ENCODE data around the gene ANKRD6. TPM values are rescaled to one million over a fixed set of nuclear protein-coding genes. Genes with fewer than 3 reads are reported as not detected.
A peak's percentile ranks its signal among the peaks of the same experiment; 100 is the strongest.

The ANKRD6 gene
- total RNA-seq, 1 donor from 2014 or later: 13.3 TPM

DNA sequence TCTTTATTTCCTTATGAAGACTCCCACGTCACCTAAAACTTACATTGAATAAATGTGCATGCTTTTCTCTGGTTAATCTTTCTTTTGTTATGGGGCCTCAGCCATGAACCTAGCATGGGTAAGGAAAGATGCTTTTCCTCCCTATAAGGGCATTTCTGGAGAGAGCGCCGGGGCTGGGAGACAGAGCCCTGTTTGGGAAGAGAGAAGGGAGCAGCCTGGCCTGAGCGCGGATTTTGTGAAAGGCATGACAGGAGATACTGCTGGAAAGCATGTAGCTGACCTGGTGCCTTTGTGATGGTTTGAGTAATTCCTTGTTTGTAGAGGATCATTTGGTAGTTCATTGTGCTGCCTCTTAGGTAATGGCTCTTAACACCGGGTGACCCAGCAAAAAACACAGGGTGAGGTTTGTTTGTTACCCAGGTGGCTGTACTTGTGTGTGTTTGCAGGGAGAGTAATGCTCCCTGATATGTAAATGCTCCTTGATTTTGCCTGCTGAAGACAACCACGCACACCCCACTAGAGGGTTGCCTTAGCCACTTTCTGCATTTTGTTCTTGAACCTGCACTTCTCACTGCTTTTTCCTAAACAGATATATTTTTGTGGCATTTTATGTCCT, 59.2 kb downstream of the ANKRD6 start:
- no peaks in the 10 kb centered on the region for H3K27me3 ChIP-seq
- no peak for TF ChIP-seq POLR2A (IDR thresholded peaks at IDR 0.05)
- TF ChIP-seq, protein P1, sequence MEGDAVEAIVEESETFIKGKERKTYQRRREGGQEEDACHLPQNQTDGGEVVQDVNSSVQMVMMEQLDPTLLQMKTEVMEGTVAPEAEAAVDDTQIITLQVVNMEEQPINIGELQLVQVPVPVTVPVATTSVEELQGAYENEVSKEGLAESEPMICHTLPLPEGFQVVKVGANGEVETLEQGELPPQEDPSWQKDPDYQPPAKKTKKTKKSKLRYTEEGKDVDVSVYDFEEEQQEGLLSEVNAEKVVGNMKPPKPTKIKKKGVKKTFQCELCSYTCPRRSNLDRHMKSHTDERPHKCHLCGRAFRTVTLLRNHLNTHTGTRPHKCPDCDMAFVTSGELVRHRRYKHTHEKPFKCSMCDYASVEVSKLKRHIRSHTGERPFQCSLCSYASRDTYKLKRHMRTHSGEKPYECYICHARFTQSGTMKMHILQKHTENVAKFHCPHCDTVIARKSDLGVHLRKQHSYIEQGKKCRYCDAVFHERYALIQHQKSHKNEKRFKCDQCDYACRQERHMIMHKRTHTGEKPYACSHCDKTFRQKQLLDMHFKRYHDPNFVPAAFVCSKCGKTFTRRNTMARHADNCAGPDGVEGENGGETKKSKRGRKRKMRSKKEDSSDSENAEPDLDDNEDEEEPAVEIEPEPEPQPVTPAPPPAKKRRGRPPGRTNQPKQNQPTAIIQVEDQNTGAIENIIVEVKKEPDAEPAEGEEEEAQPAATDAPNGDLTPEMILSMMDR (IDR thresholded peaks at IDR 0.05): no peak
- TF ChIP-seq POLR2AphosphoS5 (IDR thresholded peaks at IDR 0.05; ENCODE audit: insufficient read depth in 1 of 2, low read depth in 1 of 2): no peak
- DNase-seq (ENCODE audit: extremely low spot score in 2 of 2): no peak
- no peaks in the 10 kb centered on the region for H3K9me3 ChIP-seq
- no peak overlapping the region for H3K4me3 ChIP-seq
- no peak overlapping the region for H3K27ac ChIP-seq
- intact Hi-C loops (cut with DNase I): no loop called here
- no peaks in the 10 kb centered on the region for H3K36me3 ChIP-seq
- H3K4me1 ChIP-seq: no peaks in the 10 kb centered on the region

DNA sequence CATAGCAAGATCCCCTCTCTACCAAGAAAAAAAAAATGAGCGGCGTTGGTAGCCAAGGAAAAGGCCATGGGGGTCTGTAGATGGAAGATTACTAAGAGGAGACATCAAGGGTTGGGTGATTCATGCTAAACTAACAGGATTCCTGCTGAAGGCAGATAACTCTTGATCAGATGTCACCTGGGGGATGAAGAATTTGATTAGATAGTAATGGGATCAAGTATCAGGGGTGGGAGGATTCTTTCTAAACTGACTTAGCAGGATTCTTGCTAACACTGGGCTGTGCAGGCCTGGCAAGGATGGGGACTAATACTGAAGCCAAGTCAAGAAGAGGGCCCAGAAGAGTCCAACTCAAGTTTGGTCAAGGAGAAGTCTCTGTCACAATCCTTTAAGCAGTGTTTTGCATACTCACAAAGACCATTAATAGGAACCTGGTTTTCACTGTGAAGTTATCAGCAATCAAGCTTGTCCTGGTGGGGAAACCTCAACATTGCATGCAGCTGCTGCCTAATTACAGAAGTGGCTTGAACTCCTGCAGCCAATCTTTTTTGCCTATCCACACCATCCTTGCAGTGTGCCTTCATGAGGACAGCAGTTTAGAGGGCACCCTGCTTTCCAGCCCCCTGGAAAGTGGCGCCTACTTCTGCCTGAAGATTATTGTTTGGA, 61.3 kb downstream of the ANKRD6 start:
- no peaks in the 10 kb centered on the region for H3K9me3 ChIP-seq

DNA sequence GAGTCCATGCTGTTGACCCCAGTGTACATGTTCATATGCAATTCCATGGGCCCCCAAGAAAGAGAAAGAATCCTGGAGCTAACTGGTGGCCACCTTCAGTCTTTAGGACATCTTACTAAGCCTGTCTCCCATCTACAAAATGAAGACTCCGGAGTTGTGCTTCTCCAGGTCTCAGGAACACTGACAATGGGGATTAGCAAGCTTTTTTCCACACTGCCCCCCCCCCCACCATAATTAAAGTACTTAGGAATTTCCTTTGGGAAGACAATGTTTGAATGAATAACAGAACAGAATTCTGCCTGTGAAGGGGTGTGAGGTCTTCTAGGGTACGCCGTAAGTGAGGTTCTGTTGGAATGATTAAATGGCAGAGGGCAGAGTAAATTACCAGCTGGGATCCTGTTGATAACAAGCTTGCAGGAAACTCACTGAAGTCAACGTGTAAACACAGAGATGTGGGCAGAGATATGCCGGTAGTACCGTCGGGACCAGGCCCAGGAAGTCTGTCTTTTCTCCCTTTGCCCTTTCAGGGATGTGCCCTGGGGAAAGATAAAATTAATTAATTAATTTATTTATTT, 63.1 kb downstream of the ANKRD6 start:
- TF ChIP-seq POLR2A (IDR thresholded peaks at IDR 0.05): no peak
- no peak for TF ChIP-seq POLR2AphosphoS5 (IDR thresholded peaks at IDR 0.05; ENCODE audit: insufficient read depth in 1 of 2, low read depth in 1 of 2)
- TF ChIP-seq, protein P1 (IDR thresholded peaks at IDR 0.05): no peak
- no peaks in the 10 kb centered on the region for H3K36me3 ChIP-seq

More for the DNA sequence above, 61.3 kb downstream of the ANKRD6 start:
- Histone ChIP-seq H3K36me3 (no peaks in the 10 kb centered on the region), H3K4me3 (no peak overlapping the region), H3K4me1 (no peaks in the 10 kb centered on the region), H3K27me3 (no peaks in the 10 kb centered on the region), H3K27ac (no peak overlapping the region)
- TF ChIP-seq POLR2AphosphoS5 (IDR thresholded peaks at IDR 0.05; ENCODE audit: insufficient read depth in 1 of 2, low read depth in 1 of 2) (no peak), POLR2A (IDR thresholded peaks at IDR 0.05) (no peak)
- TF ChIP-seq, protein P1 (IDR thresholded peaks at IDR 0.05): no peak
- DNase-seq (ENCODE audit: extremely low spot score in 2 of 2): no peak
- intact Hi-C loops (cut with DNase I): no loop called here

DNA sequence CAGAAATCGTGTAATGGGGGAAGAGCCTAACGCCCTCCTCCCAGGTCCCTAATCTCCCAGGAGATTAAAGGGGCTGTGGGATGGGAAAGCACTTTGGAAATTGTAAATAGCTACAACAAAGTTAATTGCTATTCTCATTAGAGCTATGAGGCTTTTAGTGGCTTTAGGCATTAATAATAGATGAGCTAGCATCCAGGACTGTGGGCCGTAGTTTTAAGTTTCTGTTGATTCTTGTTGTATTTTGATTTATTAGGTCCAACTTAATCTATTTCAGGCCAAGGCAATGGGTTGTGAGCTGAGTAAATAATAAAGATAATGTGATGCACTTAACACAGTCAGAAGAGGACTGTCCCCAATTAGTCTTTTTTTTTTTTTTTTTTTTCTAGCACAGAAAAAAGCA, 67.7 kb downstream of the ANKRD6 start:
- Histone ChIP-seq H3K27me3 (no peaks in the 10 kb centered on the region), H3K36me3 (no peaks in the 10 kb centered on the region), H3K4me3 (no peak overlapping the region), H3K9me3 (no peaks in the 10 kb centered on the region), H3K27ac (no peak overlapping the region), H3K4me1 (no peaks in the 10 kb centered on the region)
- TF ChIP-seq POLR2AphosphoS5 (IDR thresholded peaks at IDR 0.05; ENCODE audit: insufficient read depth in 1 of 2, low read depth in 1 of 2) (no peak), POLR2A (IDR thresholded peaks at IDR 0.05) (no peak)
- TF ChIP-seq, protein P1 (IDR thresholded peaks at IDR 0.05): no peak
- intact Hi-C loops (cut with DNase I): no loop called here
- no peak for DNase-seq (ENCODE audit: extremely low spot score in 2 of 2)

More for the DNA sequence above, 63.1 kb downstream of the ANKRD6 start:
- Histone ChIP-seq H3K27me3 (no peaks in the 10 kb centered on the region), H3K4me3 (no peak overlapping the region), H3K4me1 (no peaks in the 10 kb centered on the region), H3K9me3 (no peaks in the 10 kb centered on the region), H3K27ac (no peak overlapping the region)
- intact Hi-C loops (cut with DNase I): no loop called here
- DNase-seq (ENCODE audit: extremely low spot score in 2 of 2): peak in 1 of 2 donors; percentile 52

DNA sequence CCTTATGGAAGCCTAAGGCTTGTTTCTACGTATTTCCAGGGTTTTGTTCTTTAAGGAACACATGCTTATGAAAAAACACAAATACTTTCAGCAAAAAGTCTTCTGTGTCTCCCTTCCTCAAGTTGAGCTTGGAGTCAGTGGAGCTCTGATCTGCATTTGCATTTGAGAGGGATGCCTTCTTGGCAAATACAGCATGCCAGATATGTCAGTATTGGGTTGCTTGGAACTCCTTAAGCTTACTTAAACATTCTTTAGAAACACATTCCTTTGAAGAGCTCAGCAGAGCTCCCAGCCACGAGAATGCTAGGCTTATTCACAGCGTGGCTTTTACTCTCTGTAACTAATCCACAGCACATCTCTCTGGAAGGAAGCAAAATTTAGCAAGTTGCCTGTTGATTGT, 68.3 kb downstream of the ANKRD6 start:
- Histone ChIP-seq H3K4me3 (no peak overlapping the region), H3K27me3 (no peaks in the 10 kb centered on the region), H3K27ac (no peak overlapping the region), H3K36me3 (no peaks in the 10 kb centered on the region), H3K4me1 (no peaks in the 10 kb centered on the region), H3K9me3 (no peaks in the 10 kb centered on the region)
- no peak for TF ChIP-seq POLR2AphosphoS5 (IDR thresholded peaks at IDR 0.05; ENCODE audit: insufficient read depth in 1 of 2, low read depth in 1 of 2)
- TF ChIP-seq POLR2A (IDR thresholded peaks at IDR 0.05): no peak
- no peak for DNase-seq (ENCODE audit: extremely low spot score in 2 of 2)
- intact Hi-C loops (cut with DNase I): no loop called here

All from vagina (tissue), 2 donors.